PC-9 (cell line): ENCODE results near the gene UBE2L5. TPM values are rescaled to one million over a fixed set of nuclear protein-coding genes. Genes with fewer than 3 reads are reported as not detected.
"Not testable (repeated sequence)": the region's sequence is repeated elsewhere in the genome, so short reads cannot be mapped to it uniquely, and the experiment has no call there.

Source experiments
- BruUV-seq: library from RNA; stranded (reverse); fragments of 400-500 nt; replicated peaks from 2 replicates; lab custom pipeline; 2021; lab: Mats Ljungman, UMichigan
- CTCF ChIA-PET: fragments of 300-600 bp; sonication (Branson Sonifier 250); formaldehyde crosslinking; loops from one replicate; lab custom pipeline; 2022; ENCODE audit warnings: antibody characterized with exemption; lab: Charles Lee
- POLR2A ChIA-PET: fragments of 300-600 bp; sonication (Branson Sonifier 250); formaldehyde crosslinking; loops from one replicate; lab custom pipeline; 2022; ENCODE audit warnings: antibody characterized with exemption; ENCODE audit not compliant: unreplicated experiment; lab: Charles Lee
- DNase-seq, 2 experiments: peaks; one replicate each; pipeline versions ENCODE4 v3.0.0 to v3.0.0-alpha.2; 2015 to 2022; ENCODE audit warnings: mixed read lengths in 1 of 2
- H2AFZ ChIP-seq: fragments of 200-600 bp; sonication (generic); 2 replicates; pipeline ENCODE4 v1.8.1; 2017; ENCODE audit warnings: antibody characterized with exemption
- H3F3A ChIP-seq: fragments of 200-600 bp; sonication (generic); 2 replicates; pipeline ENCODE4 v1.8.1; 2017; ENCODE audit warnings: antibody characterized with exemption, mild to moderate bottlenecking, low read depth; ENCODE audit not compliant: insufficient read depth
- H3K27ac ChIP-seq: fragments of 200-600 bp; sonication (generic); 2 replicates; pipeline ENCODE4 v1.6.1; 2016; ENCODE audit warnings: mixed run types
- H3K27me3 ChIP-seq: fragments of 200-600 bp; sonication (generic); 2 replicates; pipeline ENCODE4 v1.6.1; 2016; ENCODE audit warnings: low read depth, mixed run types; ENCODE audit not compliant: insufficient read depth
- H3K36me3 ChIP-seq: fragments of 200-600 bp; sonication (generic); 2 replicates; pipeline ENCODE4 v1.6.1; 2016; ENCODE audit warnings: low read depth, mixed run types
- H3K4me1 ChIP-seq: fragments of 200-600 bp; sonication (generic); replicated peaks from 2 replicates; pipeline ENCODE4 v1.6.1; 2016; ENCODE audit warnings: mixed run types; ENCODE audit not compliant: insufficient read depth
- H3K4me2 ChIP-seq: fragments of 200-600 bp; sonication (generic); 2 replicates; pipeline ENCODE4 v1.6.1; 2017; ENCODE audit warnings: mixed run types
- H3K4me3 ChIP-seq: fragments of 200-600 bp; sonication (generic); 2 replicates; pipeline ENCODE4 v1.6.1; 2016; ENCODE audit warnings: mixed run types
- H3K79me2 ChIP-seq: fragments of 200-600 bp; sonication (generic); 2 replicates; pipeline ENCODE4 v1.6.1; 2017; ENCODE audit warnings: low read depth, mixed run types
- H3K9me2 ChIP-seq: fragments of 200-600 bp; sonication (generic); 2 replicates; pipeline ENCODE4 v1.8.1; 2017; ENCODE audit warnings: mild to moderate bottlenecking; ENCODE audit not compliant: insufficient read depth
- H3K9me3 ChIP-seq: fragments of 200-600 bp; sonication (generic); 2 replicates; pipeline ENCODE4 v1.8.1; 2016; ENCODE audit warnings: low read depth; ENCODE audit not compliant: insufficient read depth
- H4K20me1 ChIP-seq: fragments of 200-600 bp; sonication (generic); 2 replicates; pipeline ENCODE4 v1.8.1; 2017; ENCODE audit not compliant: insufficient read depth
- CTCF ChIP-seq: fragments of 200-600 bp; sonication (generic); conservative IDR thresholded peaks from 2 replicates; pipeline ENCODE4 v1.6.1; 2017; ENCODE audit warnings: mixed run types, antibody characterized with exemption, mild to moderate bottlenecking, moderate library complexity
- EZH2 ChIP-seq: fragments of 200-600 bp; sonication (generic); IDR thresholded peaks from 2 replicates; pipeline ENCODE4 v1.8.0; 2017; ENCODE audit warnings: antibody characterized with exemption, low read depth
- intact Hi-C: fragments of 100-400 bp; cut with micrococcal nuclease; formaldehyde crosslinking; loops from one replicate; pipeline ENCODE4 v1.10.0; 2022; ENCODE audit not compliant: unreplicated experiment
- total RNA-seq: library from RNA; stranded (reverse); gene quantifications from 2 replicates; pipeline ENCODE4 v1.2.3, GENCODE V29; 2021

Gene UBE2L5
- total RNA-seq, 1 experiment from 2014 or later = not detected

GRCh38 chr13:30450066-30450465 lies 27.8 kb downstream of the UBE2L5 start:
- CTCF ChIA-PET = no interaction called here

GRCh38 chr13:30451476-30451875 lies 29.2 kb downstream of the UBE2L5 start:
- H3K9me3 ChIP-seq, CTCF ChIA-PET: not testable (repeated sequence)

More at GRCh38 chr13:30450066-30450465, 27.8 kb downstream of the UBE2L5 start:
- no peak overlapping the region for H2AFZ ChIP-seq
- no peaks in the 10 kb centered on the region for H4K20me1 ChIP-seq
- no peaks in the 10 kb centered on the region for H3K9me3 ChIP-seq
- intact Hi-C loops = no loop called here
- no peaks in the 10 kb centered on the region for H3K36me3 ChIP-seq
- BruUV-seq = no TSS peak
- H3K9me2 ChIP-seq = no peaks in the 10 kb centered on the region
- no peak overlapping the region for H3K27ac ChIP-seq
- H3F3A ChIP-seq = no peaks in the 10 kb centered on the region
- no peak overlapping the region for H3K4me2 ChIP-seq
- no peaks in the 10 kb centered on the region for H3K4me1 ChIP-seq
- no peaks in the 10 kb centered on the region for H3K79me2 ChIP-seq
- no peak overlapping the region for H3K4me3 ChIP-seq
- POLR2A ChIA-PET = interaction anchor here (0.7 kb wide), 1 partner anchor 151 kb away, joined by 3 read pairs; no protein-coding TSS in a partner anchor
- no peaks in the 10 kb centered on the region for H3K27me3 ChIP-seq
- TF ChIP-seq EZH2 (no peak), CTCF (no peak)
- no peak for DNase-seq

GRCh38 chr13:30453727-30454126 lies 31.4 kb downstream of the UBE2L5 start:
- intact Hi-C loops = no loop called here
- ChIA-PET POLR2A (interaction anchor here (0.7 kb wide), 1 partner anchor 183 kb away, joined by 5 read pairs; no protein-coding TSS in a partner anchor), CTCF (no interaction called here)
- Histone ChIP-seq H3K36me3 (no peaks in the 10 kb centered on the region), H3K27ac (no peak overlapping the region), H2AFZ (no peak overlapping the region), H3K9me2 (no peaks in the 10 kb centered on the region), H3K4me2 (no peak overlapping the region), H3F3A (peaks cover 13% of the 10 kb centered on the region; the same call in 1 of the 2 replicates), H3K4me3 (no peak overlapping the region), H3K79me2 (no peaks in the 10 kb centered on the region), H4K20me1 (no peaks in the 10 kb centered on the region), H3K9me3 (no peaks in the 10 kb centered on the region), H3K4me1 (no peaks in the 10 kb centered on the region), H3K27me3 (no peaks in the 10 kb centered on the region)
- TF ChIP-seq EZH2 (no peak), CTCF (peak; percentile 47; the same call in 1 of the 2 replicates)
- BruUV-seq = no TSS peak
- DNase-seq = peak in 1 of 2 experiments; percentile 46

More at GRCh38 chr13:30451476-30451875, 29.2 kb downstream of the UBE2L5 start:
- H3F3A ChIP-seq, H3K9me2 ChIP-seq, H3K36me3 ChIP-seq, POLR2A ChIA-PET, H3K4me2 ChIP-seq, H3K4me1 ChIP-seq, intact Hi-C loops, H3K4me3 ChIP-seq, H3K27ac ChIP-seq, H3K27me3 ChIP-seq, H4K20me1 ChIP-seq, H3K79me2 ChIP-seq, DNase-seq, H2AFZ ChIP-seq, BruUV-seq: not testable (repeated sequence)

- POLR2A ChIA-PET = no interaction called here
- Histone ChIP-seq H3K9me2 (no peaks in the 10 kb centered on the region), H3K4me3 (no peak overlapping the region), H3K36me3 (0 out of 2 replicates have a peak, but pooled peaks cover 5% of the 10 kb centered on the region), H3K9me3 (no peaks in the 10 kb centered on the region), H2AFZ (no peak overlapping the region), H4K20me1 (no peaks in the 10 kb centered on the region), H3K27ac (no peak overlapping the region), H3F3A (peaks cover 26% of the 10 kb centered on the region; the same call in 1 of the 2 replicates), H3K4me2 (no peak overlapping the region), H3K79me2 (no peaks in the 10 kb centered on the region), H3K4me1 (no peaks in the 10 kb centered on the region), H3K27me3 (no peaks in the 10 kb centered on the region)
- CTCF ChIA-PET = no interaction called here
- BruUV-seq = no TSS peak
- no peak for DNase-seq
- intact Hi-C loops = no loop called here
- TF ChIP-seq EZH2 (no peak), CTCF (no peak)
Measured at GRCh38 chr13:30454991-30455390, 32.7 kb downstream of the UBE2L5 start.
